Diencephalon (tissue), 1 donor: ENCODE measurements around the gene CHMP1A. TPM values are rescaled to one million over a fixed set of nuclear protein-coding genes. Genes with fewer than 3 reads are reported as not detected.

Experiments used
- total RNA-seq: library from RNA; depleted of rRNA; stranded (reverse); fragments of >200 nt; gene quantifications from one replicate; pipeline ENCODE4 v1.2.3, GENCODE V29; 2014

The CHMP1A gene
- total RNA-seq = 85.6 TPM

DNA sequence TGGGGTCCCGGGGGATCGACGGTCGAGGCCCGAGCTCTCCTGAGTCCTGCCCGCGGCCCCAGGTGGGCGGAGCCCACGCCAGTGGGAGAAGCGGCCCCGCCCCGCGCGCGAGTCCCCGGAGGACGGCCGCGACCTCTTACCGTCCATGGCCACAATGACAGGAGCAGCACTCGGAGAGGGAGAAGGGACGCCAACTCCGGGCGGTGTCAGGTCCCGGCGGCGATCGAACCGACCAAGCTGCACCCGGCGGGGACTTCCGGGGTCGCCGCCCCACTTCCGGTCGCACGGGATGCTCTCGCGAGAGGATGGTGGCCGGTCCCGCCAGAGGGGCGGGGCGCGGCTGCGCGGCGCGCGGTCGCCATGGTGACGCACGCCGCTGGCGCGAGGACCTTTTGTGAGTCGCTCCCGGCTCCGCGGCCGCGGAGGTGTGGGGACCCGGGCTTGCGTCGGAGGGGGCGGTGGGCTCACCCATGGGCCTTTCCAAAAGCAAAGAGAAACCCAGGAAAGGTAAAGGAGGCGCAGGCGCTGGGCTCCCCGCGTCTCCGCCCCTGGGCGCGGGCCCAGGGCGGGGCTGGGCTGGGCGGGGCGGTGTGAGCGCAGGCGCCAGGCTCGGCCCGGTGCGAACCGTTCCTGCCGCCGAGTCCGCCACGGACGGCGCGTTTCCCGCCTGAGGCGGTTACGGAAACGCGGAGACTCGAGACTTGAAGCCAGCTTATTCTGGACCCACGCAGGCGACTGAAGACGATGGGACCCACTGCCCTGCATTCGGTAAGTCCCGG lies at the start of gene CHMP1A, which contains the start of gene SPATA33:
Gene CHMP1A (minus strand): TSS at position 267 of the 779 bp plus-strand sequence. CDS start 120 bp downstream, at position 147.
Gene SPATA33 (plus strand): TSS at position 395 of the 779 bp plus-strand sequence. CDS start 76 bp downstream, at position 471.

DNA sequence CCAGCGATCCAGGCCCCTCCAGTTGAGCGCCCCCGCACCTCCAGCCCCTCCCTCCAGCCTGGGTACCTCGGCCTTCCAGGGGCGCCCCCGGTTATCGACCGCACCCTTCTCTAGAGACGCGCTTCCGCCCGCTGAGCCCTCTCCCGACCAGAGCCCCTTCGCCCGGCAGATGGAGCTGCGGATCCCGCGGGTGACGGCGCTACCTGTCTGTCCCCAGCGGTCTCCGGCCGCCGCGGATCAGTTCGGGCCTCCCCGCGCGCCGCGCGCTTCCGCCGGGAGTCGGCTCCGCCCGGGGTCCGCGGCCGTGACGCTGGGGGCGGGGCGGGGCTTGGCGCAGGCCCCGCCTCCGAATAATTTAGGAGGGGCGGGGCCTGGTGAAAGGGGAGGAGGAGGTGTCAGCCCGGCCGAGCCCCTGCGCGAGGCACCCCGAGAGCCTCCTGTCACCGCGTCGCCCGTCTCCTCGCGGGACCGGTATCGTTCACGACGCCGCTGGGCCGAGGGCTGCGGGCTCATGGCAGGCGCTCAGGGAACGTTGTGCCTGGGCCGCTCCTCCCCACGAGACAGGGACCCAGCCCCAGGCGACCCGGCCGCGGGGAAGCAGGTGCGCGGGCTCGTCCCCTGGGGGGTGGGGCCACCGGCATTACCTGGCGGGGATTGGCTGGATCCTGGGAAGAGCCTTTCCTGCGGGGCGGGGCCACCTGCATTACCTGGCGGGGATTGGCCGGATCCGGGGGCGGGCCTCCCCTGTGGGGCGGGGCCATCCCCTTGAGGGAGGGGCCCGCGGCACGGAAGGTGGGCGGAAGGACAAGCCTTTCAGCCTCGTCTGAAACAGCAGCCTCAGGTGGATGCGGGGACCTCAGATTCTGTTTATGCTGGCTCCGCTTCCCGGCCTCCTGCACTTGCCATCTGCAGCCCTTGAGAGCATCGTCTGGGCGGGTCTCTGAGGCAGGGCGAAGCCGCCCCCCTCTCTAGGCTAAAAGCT lies 44.2 kb upstream of the CHMP1A start, which contains the start of gene SPATA2L:
Gene SPATA2L (minus strand): TSS at position 281 of the 982 bp plus-strand sequence. CDS start 473 bp downstream, outside the sequence.

DNA sequence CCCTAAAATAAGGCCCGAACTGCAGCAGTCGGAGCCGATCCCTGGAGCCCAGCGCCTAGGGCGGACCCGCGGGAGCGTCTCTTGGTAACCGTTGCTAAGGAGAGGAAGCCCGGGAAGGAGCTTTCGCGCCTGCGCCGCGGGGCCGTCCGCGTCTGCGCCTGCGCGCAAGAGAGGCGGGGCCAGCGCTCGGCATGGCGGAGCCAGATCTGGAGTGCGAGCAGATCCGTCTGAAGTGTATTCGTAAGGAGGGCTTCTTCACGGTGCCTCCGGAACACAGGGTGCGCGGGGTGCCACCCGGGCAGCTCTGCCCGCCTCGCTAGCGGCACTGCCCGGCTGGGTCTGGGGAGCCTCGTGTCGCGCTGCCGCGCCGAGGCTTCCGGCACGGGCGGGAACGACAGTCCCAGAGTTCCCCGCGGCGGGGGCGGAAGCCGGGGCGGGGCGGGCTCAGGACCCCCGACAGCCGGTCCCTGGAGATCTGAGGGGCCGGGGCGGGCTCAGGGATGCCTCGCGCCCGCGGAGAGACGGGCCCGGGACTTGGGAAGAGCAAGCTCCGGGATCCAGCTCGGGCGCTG lies 29.1 kb upstream of the CHMP1A start, which contains the start of gene CDK10:
Gene CDK10 (plus strand): TSS at position 170 of the 572 bp plus-strand sequence. CDS start 22 bp downstream, at position 192.

DNA sequence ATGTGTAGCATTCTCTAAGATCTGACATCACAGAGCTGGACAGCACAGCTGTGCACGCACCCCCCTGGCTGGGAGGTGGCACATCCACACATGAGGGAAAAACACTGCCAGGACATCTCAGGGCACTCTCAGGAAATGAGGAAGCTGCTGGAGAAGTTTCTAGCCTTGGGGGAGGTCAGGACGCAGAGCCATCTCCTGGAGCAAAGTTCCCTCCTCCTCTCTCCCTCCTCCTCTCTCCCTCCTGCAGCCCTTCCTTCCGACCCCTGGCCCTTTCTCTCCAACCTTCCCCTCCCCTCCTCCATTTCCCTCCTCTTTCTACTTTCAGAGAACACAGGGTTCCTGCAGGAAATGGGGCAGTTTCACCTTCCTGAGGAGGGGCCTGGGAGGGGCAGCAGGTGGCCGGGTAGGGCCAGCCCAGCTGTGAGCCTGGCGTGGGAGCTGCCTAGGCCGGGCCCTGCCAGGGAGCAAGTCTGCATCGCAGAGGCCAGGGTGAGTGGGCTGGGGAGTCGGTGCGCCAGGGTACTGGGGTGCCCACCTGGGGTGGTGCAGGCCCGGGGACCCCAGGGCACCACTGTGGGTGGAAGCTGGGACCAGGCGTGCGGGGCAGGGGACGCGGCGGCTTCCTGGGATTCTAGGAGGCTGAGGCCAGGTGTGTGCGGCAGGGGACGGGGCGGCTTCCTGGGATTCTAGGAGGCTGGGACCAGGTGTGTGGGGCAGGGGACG lies 44.1 kb downstream of the CHMP1A start, which contains the start of gene DPEP1:
Gene DPEP1 (plus strand): TSS at position 412 of the 723 bp plus-strand sequence. CDS start 16,769 bp downstream, outside the sequence.

Other genes starting within 250 kb of the CHMP1A start
- 36.0 TPM for gene ANKRD11, start 167.1 kb downstream of the CHMP1A start, total RNA-seq
- gene SPG7, start 149.3 kb downstream of the CHMP1A start, total RNA-seq = 97.6 TPM
- gene RPL13, start 97.0 kb downstream of the CHMP1A start, total RNA-seq = 1,685 TPM
- gene CPNE7, start 82.0 kb downstream of the CHMP1A start, total RNA-seq = 46.1 TPM
- 4.6 TPM for gene DPEP1, start 44.1 kb downstream of the CHMP1A start, total RNA-seq
- 11.8 TPM for gene SPATA33, start 128 bp upstream of the CHMP1A start, total RNA-seq
- 36.9 TPM for gene CDK10, start 29.0 kb upstream of the CHMP1A start, total RNA-seq
- 23.3 TPM for gene SPATA2L, start 44.0 kb upstream of the CHMP1A start, total RNA-seq
- gene VPS9D1, start 63.2 kb upstream of the CHMP1A start, total RNA-seq = 15.0 TPM
- 16.1 TPM for gene ZNF276, start 63.8 kb upstream of the CHMP1A start, total RNA-seq
- gene FANCA, start 158.9 kb upstream of the CHMP1A start, total RNA-seq = 13.1 TPM
- 21.0 TPM for gene SPIRE2, start 170.8 kb upstream of the CHMP1A start, total RNA-seq
- 176 TPM for gene TCF25, start 215.9 kb upstream of the CHMP1A start, total RNA-seq